ENCODE results near the gene FAM236C. TPM values are rescaled to one million over a fixed set of nuclear protein-coding genes. Genes with fewer than 3 reads are reported as not detected.
"Not testable (repeated sequence)": the region's sequence is repeated elsewhere in the genome, so short reads cannot be mapped to it uniquely, and the experiment has no call there.

Gene FAM236C
- total RNA-seq, 4 donors from 2014 or later, result not detected

GRCh38 chrX:72959971-72960370, 47.6 kb downstream of the FAM236C start:
- intact Hi-C loops (cut with DNase I; ENCODE audit: low total_unique reads); DNase-seq; H3K4me1 ChIP-seq; H3K27ac ChIP-seq; H3K4me3 ChIP-seq; in situ Hi-C loops (cut with MboI; ENCODE audit: low pct_ligation_motif_present in 1 of 4, low pct_unique_long_range_greater_than_20kb in 1 of 4, low sequenced_read_pairs in 3 of 4); H3K27me3 ChIP-seq; H3K9me3 ChIP-seq; H3K36me3 ChIP-seq: not testable (repeated sequence)
- WGBS, 2 donors (ENCODE audit: low coverage in 1 of 2), result no CpG with 5 or more reads among the region's 9 CpGs

Other genes with a start within 250 kb of the FAM236C start
- 1 to 10 TPM; 1.8 to 4.6 (median 2.4) TPM for gene PHKA1, start 198.3 kb upstream of the FAM236C start, total RNA-seq
- 1 to 10 TPM in 1 of 4 donors, not detected in 3; 4.1 TPM for gene DMRTC1B, start 135.7 kb upstream of the FAM236C start, total RNA-seq
- not detected for gene FAM236B, start 130.0 kb upstream of the FAM236C start, total RNA-seq
- not detected for gene FAM236D, start 104.4 kb upstream of the FAM236C start, total RNA-seq
- not detected for gene FAM236A, start 25.6 kb downstream of the FAM236C start, total RNA-seq
- gene DMRTC1, start 31.2 kb downstream of the FAM236C start, total RNA-seq, result not detected
- gene PABPC1L2B, start 90.3 kb downstream of the FAM236C start, total RNA-seq, result not detected
- gene PABPC1L2A, start 166.9 kb downstream of the FAM236C start, total RNA-seq, result not detected

Data from transverse colon (tissue), 4 donors.